HepG2 (cell line): Measurements from ENCODE around the gene TGM5. TPM values are rescaled to one million over a fixed set of nuclear protein-coding genes. Genes with fewer than 3 reads are reported as not detected.

Experiments
- ATAC-seq: fragments of 200-7000 bp; cut with Tn5 transposase; 3 replicates; pipeline ENCODE4 v1.9.1; 2020; ENCODE audit warnings: mild to moderate bottlenecking, moderate library complexity
- BruUV-seq: library from RNA; stranded (reverse); fragments of 400-500 nt; replicated peaks from 2 replicates; lab custom pipeline; 2021; lab: Mats Ljungman, UMichigan
- CTCF ChIA-PET: fragments of 300-600 bp; formaldehyde crosslinking; extraction: SDS; loops from one replicate; lab custom pipeline; 2021; ENCODE audit warnings: low total read pairs, inconsistent platforms, low intra/inter-chr PET ratio; lab: Yijun Ruan, JAX
- POLR2A ChIA-PET: fragments of 350-600 bp; sonication (Branson Sonifier 250); formaldehyde crosslinking; loops from one replicate; lab custom pipeline; 2020; ENCODE audit warnings: antibody characterized with exemption, inconsistent platforms; lab: Yijun Ruan, JAX
- DNase-seq: peaks from one replicate; pipeline ENCODE4 v3.0.0-alpha.2; 2015; ENCODE audit warnings: low spot score
- FAIRE-seq: peaks from 3 replicates; lab custom pipeline; 2011; peaks lifted over from hg19 to GRCh38; lab: Jason Lieb, UNC
- H2AFZ ChIP-seq: one replicate; pipeline ENCODE4 v1.6.1; 2011; ENCODE audit warnings: low read length, inconsistent platforms
- H3K27ac ChIP-seq: fragments of 300-600 bp; 3 replicates; pipeline ENCODE4 v1.8.0; 2011; ENCODE audit warnings: mixed run types, mild to moderate bottlenecking, mixed read lengths, low read length, inconsistent platforms; ENCODE audit not compliant: insufficient read depth; ENCODE audit errors: extremely low read length
- H3K27me3 ChIP-seq, 2 experiments: fragments of 200-600 bp in 1 of 2; 2 replicates in 1 of 2; 3 replicates in 1 of 2; pipeline versions ENCODE4 v1.6.0 to v1.8.0; 2011; ENCODE audit warnings: low read length in 2 of 2, mild to moderate bottlenecking in 2 of 2, moderate library complexity in 2 of 2, inconsistent platforms in 1 of 2; ENCODE audit not compliant: insufficient read depth in 2 of 2, control insufficient read depth in 1 of 2
- H3K36me3 ChIP-seq, 2 experiments: fragments of 200-600 bp in 1 of 2; replicated peaks in 1 of 2; 2 replicates in 1 of 2; 3 replicates in 1 of 2; pipeline versions ENCODE4 v1.5.1 to v1.8.0; 2011; ENCODE audit warnings: low read length in 2 of 2, inconsistent platforms in 1 of 2; ENCODE audit not compliant: insufficient read depth in 2 of 2, control insufficient read depth in 1 of 2
- H3K4me1 ChIP-seq: 2 replicates; pipeline ENCODE4 v1.5.1; 2012; ENCODE audit warnings: low read length, inconsistent platforms; ENCODE audit not compliant: insufficient read depth
- H3K4me2 ChIP-seq: 2 replicates; pipeline ENCODE4 v1.6.0; 2011; ENCODE audit warnings: low read depth, low read length, inconsistent platforms
- H3K4me3 ChIP-seq, 3 experiments: fragments of 200-600 bp in 1 of 3; sonication (generic), shearing (Covaris generic) in 1 of 3; replicated peaks in 1 of 3; 2 replicates each; pipeline ENCODE4 v1.5.1; 2011 to 2016; ENCODE audit warnings: low read length in 3 of 3, inconsistent platforms in 2 of 3, low read depth in 2 of 3, mild to moderate bottlenecking in 2 of 3, control low read depth in 1 of 3, mixed read lengths in 1 of 3; ENCODE audit not compliant: insufficient read depth in 1 of 3
- H3K79me2 ChIP-seq: one replicate; pipeline ENCODE4 v1.6.1; 2011; ENCODE audit warnings: low read length, inconsistent platforms; ENCODE audit not compliant: insufficient read depth
- H3K9ac ChIP-seq: 2 replicates; pipeline ENCODE4 v1.6.0; 2011; ENCODE audit warnings: mild to moderate bottlenecking, low read depth, low read length, inconsistent platforms; ENCODE audit not compliant: insufficient read depth
- H3K9me3 ChIP-seq: 2 replicates; pipeline ENCODE4 v1.5.1; 2012; ENCODE audit warnings: mild to moderate bottlenecking, low read length
- H4K20me1 ChIP-seq: 2 replicates; pipeline ENCODE4 v1.6.0; 2011; ENCODE audit warnings: inconsistent platforms, mild to moderate bottlenecking, low read length, moderate library complexity; ENCODE audit not compliant: insufficient read depth
- EHMT2 ChIP-seq: fragments of 200-600 bp; sonication (generic); IDR thresholded peaks from 2 replicates; pipeline ENCODE4 v1.7.0; 2017; ENCODE audit warnings: antibody characterized with exemption, low read depth, low read length, borderline replicate concordance
- ERF ChIP-seq: IDR thresholded peaks from 2 replicates; pipeline ENCODE4 v1.6.1; 2018; ENCODE audit warnings: missing biosample characterization, missing genetic modification reagents
- HES4 ChIP-seq: sonication (generic); formaldehyde crosslinking; IDR thresholded peaks from 2 replicates; pipeline ENCODE4 v1.9.0; 2021; ENCODE audit warnings: mild to moderate bottlenecking, missing genetic modification reagents, borderline replicate concordance
- KDM4B ChIP-seq: sonication (generic); formaldehyde crosslinking; IDR thresholded peaks from 2 replicates; pipeline ENCODE4 v1.4.0; 2020; ENCODE audit warnings: missing genetic modification reagents
- NFYC ChIP-seq: IDR thresholded peaks from 2 replicates; pipeline ENCODE4 v1.6.1; 2016; ENCODE audit warnings: missing genetic modification reagents, missing compliant biosample characterization
- NRL ChIP-seq: sonication (generic); formaldehyde crosslinking; IDR thresholded peaks from 2 replicates; pipeline ENCODE4 v1.5.0; 2020; ENCODE audit warnings: missing genetic modification reagents, mild to moderate bottlenecking, moderate library complexity, borderline replicate concordance
- ZKSCAN5 ChIP-seq: sonication (generic); formaldehyde crosslinking; IDR thresholded peaks from 2 replicates; pipeline ENCODE4 v1.5.1; 2020; ENCODE audit warnings: mild to moderate bottlenecking, missing genetic modification reagents
- ZMYM2 ChIP-seq: sonication (generic); formaldehyde crosslinking; IDR thresholded peaks from 2 replicates; pipeline ENCODE4 v1.8.0; 2022; ENCODE audit warnings: mild to moderate bottlenecking, missing genetic modification reagents
- WGBS: methylation state at CpG from one replicate; pipeline ENCODE4 v1.1.6; 2017; ENCODE audit warnings: low lambda C conversion rate; 5-methylcytosine and 5-hydroxymethylcytosine counted together
- in situ Hi-C: cut with HindIII; loops from 2 replicates; pipeline ENCODE4 v1.10.0; 2017; ENCODE audit warnings: low pct_unique_long_range_greater_than_20kb; ENCODE audit not compliant: extremely low pct_ligation_motif_present
- intact Hi-C: fragments of 100-400 bp; cut with micrococcal nuclease; formaldehyde crosslinking; loops from one replicate; pipeline ENCODE4 v1.10.0; 2022; ENCODE audit not compliant: unreplicated experiment
- polyA plus RNA-seq, 8 experiments: library from polyadenylated mRNA; depleted of rRNA in 3 of 8; stranded (reverse) in 7 of 8; unstranded in 1 of 8; fragments of >200 nt; fragmentation: Illumina TruSeq in 4 of 8; extraction: Trizol in 4 of 8; gene quantifications; 2 replicates each; pipeline versions ENCODE4 v1.2.1 to v1.2.3, GENCODE V29; 2011 to 2016; ENCODE audit warnings: low read depth in 4 of 8, missing spikeins in 1 of 8, mixed read lengths in 1 of 8; ENCODE audit not compliant: insufficient read depth in 1 of 8
- total RNA-seq, 5 experiments: library from RNA; depleted of rRNA; stranded (reverse); fragments of >200 nt; fragmentation: Illumina TruSeq; extraction: Trizol; gene quantifications; 2 replicates each; pipeline ENCODE4 v1.2.3, GENCODE V29; 2016; ENCODE audit warnings: low read depth in 1 of 5
- TF ChIP-seq, protein P1 (sequence below): sonication (generic); formaldehyde crosslinking; IDR thresholded peaks from 2 replicates; pipeline ENCODE4 v1.5.0; 2020; ENCODE audit warnings: mild to moderate bottlenecking, missing genetic modification reagents
- TF ChIP-seq, protein P2 (sequence below): sonication (generic); formaldehyde crosslinking; IDR thresholded peaks from 2 replicates; pipeline ENCODE4 v1.4.0; 2020; ENCODE audit warnings: missing genetic modification reagents
- TF ChIP-seq, protein P3 (sequence below): sonication (generic); formaldehyde crosslinking; IDR thresholded peaks from 2 replicates; pipeline ENCODE4 v1.9.0; 2022; ENCODE audit warnings: low read depth, missing genetic modification reagents
- TF ChIP-seq, protein P4 (sequence below): sonication (generic); formaldehyde crosslinking; IDR thresholded peaks from 2 replicates; pipeline ENCODE4 v1.4.0; 2020; ENCODE audit warnings: missing genetic modification reagents, low read depth, mild to moderate bottlenecking, borderline replicate concordance

TGM5 gene
- total and polyA plus RNA-seq, 2 of the 13 experiments (the other 11 are each of a cell fraction or from before 2014, with no cell fraction given) = 0.18 to 0.65 TPM

DNA sequence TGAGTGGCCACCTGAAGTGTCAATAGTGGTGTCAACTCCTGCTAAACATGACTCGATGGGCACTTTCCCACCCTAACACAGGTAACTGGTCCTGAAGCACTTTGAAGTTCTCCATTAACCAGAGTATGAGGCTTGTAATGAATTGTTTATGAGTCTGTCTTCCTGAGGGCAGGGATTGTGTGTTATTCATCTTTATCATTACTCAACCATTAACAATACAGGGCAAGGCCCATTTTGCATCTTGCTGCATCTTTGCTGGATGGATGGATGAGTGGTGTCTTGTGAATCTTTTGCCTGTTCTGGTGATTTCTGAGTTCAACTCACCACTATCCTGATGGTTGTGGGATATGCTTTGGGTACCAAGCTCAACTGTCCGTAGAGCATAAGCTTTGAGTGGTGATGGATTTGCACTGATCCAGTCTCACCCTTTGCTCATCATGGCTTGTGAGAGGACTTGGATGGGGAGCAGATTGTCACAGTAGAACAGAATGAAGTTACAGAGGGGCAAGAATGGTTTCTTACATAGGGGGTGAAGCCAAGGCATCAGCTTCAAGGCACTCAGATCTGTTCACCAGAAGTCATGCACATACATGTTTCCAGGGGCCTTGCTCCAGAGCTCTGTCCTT is 23.6 kb downstream of the TGM5 start:
- intact Hi-C loops = no loop called here
- CTCF ChIA-PET = no interaction called here
- H3K4me1 ChIP-seq = peaks cover 23% of the 10 kb centered on the region
- H4K20me1 ChIP-seq = no peaks in the 10 kb centered on the region
- H3K9ac ChIP-seq = no peak overlapping the region
- no peaks in the 10 kb centered on the region for H3K79me2 ChIP-seq
- BruUV-seq = no TSS peak
- no peak overlapping the region for H3K4me2 ChIP-seq
- POLR2A ChIA-PET = no interaction called here
- H3K27me3 ChIP-seq = peaks cover 0 to 15% of the 10 kb centered on the region in 2 experiments; a peak in 2 of 5 replicates
- H3K27ac ChIP-seq = no peak overlapping the region
- H3K36me3 ChIP-seq = no peaks in the 10 kb centered on the region
- H2AFZ ChIP-seq = no peak overlapping the region
- no peak overlapping the region for H3K4me3 ChIP-seq
- WGBS = 22% methylated on average over 1 of the region's 2 CpGs
- DNase-seq (no peak), FAIRE-seq (no peak), ATAC-seq (no peak)
- no peaks in the 10 kb centered on the region for H3K9me3 ChIP-seq
- in situ Hi-C loops = no loop called here
- no peak for TF ChIP-seq ZKSCAN5 (CRISPR knock-in tag)
- TF ChIP-seq, protein P1, sequence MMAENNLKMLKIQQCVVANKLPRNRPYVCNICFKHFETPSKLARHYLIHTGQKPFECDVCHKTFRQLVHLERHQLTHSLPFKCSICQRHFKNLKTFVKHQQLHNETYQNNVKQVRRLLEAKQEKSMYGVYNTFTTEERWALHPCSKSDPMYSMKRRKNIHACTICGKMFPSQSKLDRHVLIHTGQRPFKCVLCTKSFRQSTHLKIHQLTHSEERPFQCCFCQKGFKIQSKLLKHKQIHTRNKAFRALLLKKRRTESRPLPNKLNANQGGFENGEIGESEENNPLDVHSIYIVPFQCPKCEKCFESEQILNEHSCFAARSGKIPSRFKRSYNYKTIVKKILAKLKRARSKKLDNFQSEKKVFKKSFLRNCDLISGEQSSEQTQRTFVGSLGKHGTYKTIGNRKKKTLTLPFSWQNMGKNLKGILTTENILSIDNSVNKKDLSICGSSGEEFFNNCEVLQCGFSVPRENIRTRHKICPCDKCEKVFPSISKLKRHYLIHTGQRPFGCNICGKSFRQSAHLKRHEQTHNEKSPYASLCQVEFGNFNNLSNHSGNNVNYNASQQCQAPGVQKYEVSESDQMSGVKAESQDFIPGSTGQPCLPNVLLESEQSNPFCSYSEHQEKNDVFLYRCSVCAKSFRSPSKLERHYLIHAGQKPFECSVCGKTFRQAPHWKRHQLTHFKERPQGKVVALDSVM (CRISPR knock-in tag) = no peak
- no peak for TF ChIP-seq ERF (CRISPR knock-in tag)
- TF ChIP-seq KDM4B = no peak
- TF ChIP-seq, protein P2, sequence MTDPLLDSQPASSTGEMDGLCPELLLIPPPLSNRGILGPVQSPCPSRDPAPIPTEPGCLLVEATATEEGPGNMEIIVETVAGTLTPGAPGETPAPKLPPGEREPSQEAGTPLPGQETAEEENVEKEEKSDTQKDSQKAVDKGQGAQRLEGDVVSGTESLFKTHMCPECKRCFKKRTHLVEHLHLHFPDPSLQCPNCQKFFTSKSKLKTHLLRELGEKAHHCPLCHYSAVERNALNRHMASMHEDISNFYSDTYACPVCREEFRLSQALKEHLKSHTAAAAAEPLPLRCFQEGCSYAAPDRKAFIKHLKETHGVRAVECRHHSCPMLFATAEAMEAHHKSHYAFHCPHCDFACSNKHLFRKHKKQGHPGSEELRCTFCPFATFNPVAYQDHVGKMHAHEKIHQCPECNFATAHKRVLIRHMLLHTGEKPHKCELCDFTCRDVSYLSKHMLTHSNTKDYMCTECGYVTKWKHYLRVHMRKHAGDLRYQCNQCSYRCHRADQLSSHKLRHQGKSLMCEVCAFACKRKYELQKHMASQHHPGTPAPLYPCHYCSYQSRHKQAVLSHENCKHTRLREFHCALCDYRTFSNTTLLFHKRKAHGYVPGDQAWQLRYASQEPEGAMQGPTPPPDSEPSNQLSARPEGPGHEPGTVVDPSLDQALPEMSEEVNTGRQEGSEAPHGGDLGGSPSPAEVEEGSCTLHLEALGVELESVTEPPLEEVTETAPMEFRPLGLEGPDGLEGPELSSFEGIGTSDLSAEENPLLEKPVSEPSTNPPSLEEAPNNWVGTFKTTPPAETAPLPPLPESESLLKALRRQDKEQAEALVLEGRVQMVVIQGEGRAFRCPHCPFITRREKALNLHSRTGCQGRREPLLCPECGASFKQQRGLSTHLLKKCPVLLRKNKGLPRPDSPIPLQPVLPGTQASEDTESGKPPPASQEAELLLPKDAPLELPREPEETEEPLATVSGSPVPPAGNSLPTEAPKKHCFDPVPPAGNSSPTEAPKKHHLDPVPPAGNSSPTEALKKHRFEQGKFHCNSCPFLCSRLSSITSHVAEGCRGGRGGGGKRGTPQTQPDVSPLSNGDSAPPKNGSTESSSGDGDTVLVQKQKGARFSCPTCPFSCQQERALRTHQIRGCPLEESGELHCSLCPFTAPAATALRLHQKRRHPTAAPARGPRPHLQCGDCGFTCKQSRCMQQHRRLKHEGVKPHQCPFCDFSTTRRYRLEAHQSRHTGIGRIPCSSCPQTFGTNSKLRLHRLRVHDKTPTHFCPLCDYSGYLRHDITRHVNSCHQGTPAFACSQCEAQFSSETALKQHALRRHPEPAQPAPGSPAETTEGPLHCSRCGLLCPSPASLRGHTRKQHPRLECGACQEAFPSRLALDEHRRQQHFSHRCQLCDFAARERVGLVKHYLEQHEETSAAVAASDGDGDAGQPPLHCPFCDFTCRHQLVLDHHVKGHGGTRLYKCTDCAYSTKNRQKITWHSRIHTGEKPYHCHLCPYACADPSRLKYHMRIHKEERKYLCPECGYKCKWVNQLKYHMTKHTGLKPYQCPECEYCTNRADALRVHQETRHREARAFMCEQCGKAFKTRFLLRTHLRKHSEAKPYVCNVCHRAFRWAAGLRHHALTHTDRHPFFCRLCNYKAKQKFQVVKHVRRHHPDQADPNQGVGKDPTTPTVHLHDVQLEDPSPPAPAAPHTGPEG (CRISPR knock-in tag) = no peak
- TF ChIP-seq, protein P3, sequence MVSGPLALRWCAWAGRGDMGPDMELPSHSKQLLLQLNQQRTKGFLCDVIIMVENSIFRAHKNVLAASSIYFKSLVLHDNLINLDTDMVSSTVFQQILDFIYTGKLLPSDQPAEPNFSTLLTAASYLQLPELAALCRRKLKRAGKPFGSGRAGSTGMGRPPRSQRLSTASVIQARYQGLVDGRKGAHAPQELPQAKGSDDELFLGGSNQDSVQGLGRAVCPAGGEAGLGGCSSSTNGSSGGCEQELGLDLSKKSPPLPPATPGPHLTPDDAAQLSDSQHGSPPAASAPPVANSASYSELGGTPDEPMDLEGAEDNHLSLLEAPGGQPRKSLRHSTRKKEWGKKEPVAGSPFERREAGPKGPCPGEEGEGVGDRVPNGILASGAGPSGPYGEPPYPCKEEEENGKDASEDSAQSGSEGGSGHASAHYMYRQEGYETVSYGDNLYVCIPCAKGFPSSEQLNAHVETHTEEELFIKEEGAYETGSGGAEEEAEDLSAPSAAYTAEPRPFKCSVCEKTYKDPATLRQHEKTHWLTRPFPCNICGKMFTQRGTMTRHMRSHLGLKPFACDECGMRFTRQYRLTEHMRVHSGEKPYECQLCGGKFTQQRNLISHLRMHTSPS = no peak
- no peak for TF ChIP-seq NFYC (CRISPR knock-in tag)
- TF ChIP-seq, protein P4, sequence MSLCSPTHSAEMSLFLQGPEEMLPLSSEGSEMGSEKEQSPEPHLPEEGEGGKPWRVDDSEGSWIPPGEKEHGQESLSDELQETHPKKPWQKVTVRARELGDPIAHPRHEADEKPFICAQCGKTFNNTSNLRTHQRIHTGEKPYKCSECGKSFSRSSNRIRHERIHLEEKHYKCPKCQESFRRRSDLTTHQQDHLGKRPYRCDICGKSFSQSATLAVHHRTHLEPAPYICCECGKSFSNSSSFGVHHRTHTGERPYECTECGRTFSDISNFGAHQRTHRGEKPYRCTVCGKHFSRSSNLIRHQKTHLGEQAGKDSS = no peak
- no peak for TF ChIP-seq EHMT2
- TF ChIP-seq HES4 = no peak
- no peak for TF ChIP-seq ZMYM2 (CRISPR knock-in tag)
- no peak for TF ChIP-seq NRL (CRISPR knock-in tag)
